Loucy (cell line): Measurements from ENCODE around the gene UCP3.

Experiments used
- CTCF ChIP-seq: fragments of 200-600 bp; sonication (generic); conservative IDR thresholded peaks from 2 replicates; pipeline ENCODE4 v1.5.1; 2014; ENCODE audit warnings: mild to moderate bottlenecking, antibody characterized with exemption, low read length
- EZH2phosphoT487 ChIP-seq: fragments of 200-600 bp; IDR thresholded peaks from 2 replicates; pipeline ENCODE4 v1.6.1; 2018; ENCODE audit warnings: antibody characterized with exemption, mild to moderate bottlenecking, moderate library complexity, borderline replicate concordance

GRCh38 chr11:73982595-73982989, 26.3 kb downstream of the UCP3 start, which contains the start of gene UCP2:
- TF ChIP-seq CTCF (no peak), EZH2phosphoT487 (no peak)
